Panc1 (cell line): ENCODE results near the gene TAGLN. TPM values are rescaled to one million over a fixed set of nuclear protein-coding genes. Genes with fewer than 3 reads are reported as not detected.

ENCODE experiments used
- ATAC-seq: fragments of 200-7000 bp; cut with Tn5 transposase; 2 replicates; pipeline ENCODE4 v1.9.1; 2020; ENCODE audit warnings: mild to moderate bottlenecking, moderate library complexity
- BruUV-seq: library from RNA; stranded (reverse); fragments of 400-500 nt; replicated peaks from 2 replicates; lab custom pipeline; 2021; lab: Mats Ljungman, UMichigan
- CTCF ChIA-PET: fragments of 300-600 bp; sonication (Branson Sonifier 250); formaldehyde crosslinking; loops from one replicate; lab custom pipeline; 2022; ENCODE audit warnings: antibody characterized with exemption; lab: Charles Lee
- POLR2A ChIA-PET: fragments of 300-600 bp; sonication (Branson Sonifier 250); formaldehyde crosslinking; loops from one replicate; lab custom pipeline; 2022; ENCODE audit warnings: antibody characterized with exemption; lab: Charles Lee
- DNase-seq: peaks from one replicate; pipeline ENCODE4 v3.0.0-alpha.2; 2010; ENCODE audit warnings: low read depth, low spot score
- H3K27ac ChIP-seq: 2 replicates; pipeline ENCODE4 v1.5.1; 2011; ENCODE audit warnings: mild to moderate bottlenecking, low read length, inconsistent platforms
- H3K27me3 ChIP-seq: fragments of 200-500 bp; sonication (Bioruptor generic); 2 replicates; pipeline ENCODE4 v1.6.0; 2014; ENCODE audit warnings: low read length, inconsistent platforms; ENCODE audit not compliant: control insufficient read depth, insufficient read depth
- H3K36me3 ChIP-seq: fragments of 200-500 bp; sonication (Bioruptor generic); 2 replicates; pipeline ENCODE4 v1.5.1; 2014; ENCODE audit warnings: inconsistent platforms, mild to moderate bottlenecking, low read length, moderate library complexity; ENCODE audit not compliant: control insufficient read depth, insufficient read depth
- H3K4me1 ChIP-seq: 2 replicates; pipeline ENCODE4 v1.5.1; 2011; ENCODE audit warnings: inconsistent platforms, mild to moderate bottlenecking, low read length, moderate library complexity; ENCODE audit not compliant: control insufficient read depth, insufficient read depth
- H3K4me3 ChIP-seq, 2 experiments: 2 replicates each; pipeline ENCODE4 v1.5.1; 2011 to 2012; ENCODE audit warnings: low read depth in 2 of 2, low read length in 2 of 2, mild to moderate bottlenecking in 2 of 2, inconsistent platforms in 1 of 2, moderate library complexity in 1 of 2
- H3K9me3 ChIP-seq: fragments of 200-500 bp; sonication (Bioruptor generic); 2 replicates; pipeline ENCODE4 v1.5.1; 2014; ENCODE audit warnings: low read depth, mild to moderate bottlenecking, inconsistent platforms, low read length, moderate library complexity; ENCODE audit not compliant: control insufficient read depth, insufficient read depth
- CTCF ChIP-seq: fragments of 450-650 bp; IDR thresholded peaks from 2 replicates; pipeline ENCODE4 v1.5.1; 2017; ENCODE audit warnings: mild to moderate bottlenecking
- POLR2AphosphoS5 ChIP-seq: IDR thresholded peaks from 2 replicates; pipeline ENCODE4 v1.6.1; 2012; ENCODE audit warnings: mild to moderate bottlenecking, low read depth, low read length, moderate library complexity
- SIN3A ChIP-seq: IDR thresholded peaks from 2 replicates; pipeline ENCODE4 v1.6.1; 2012; ENCODE audit warnings: low read depth, mild to moderate bottlenecking, low read length, moderate library complexity, borderline replicate concordance; ENCODE audit not compliant: insufficient read depth
- TCF7L2 ChIP-seq: IDR thresholded peaks from 2 replicates; pipeline ENCODE4 v1.6.1; 2011; ENCODE audit warnings: mild to moderate bottlenecking, low read depth, low read length, inconsistent platforms
- in situ Hi-C: cut with HindIII; loops from 2 replicates; pipeline ENCODE4 v1.10.0; 2016; ENCODE audit warnings: low sequenced_read_pairs, low pct_unique_long_range_greater_than_20kb
- intact Hi-C: fragments of 100-400 bp; cut with micrococcal nuclease; formaldehyde crosslinking; loops from one replicate; pipeline ENCODE4 v1.10.0; 2022; ENCODE audit not compliant: unreplicated experiment
- total RNA-seq: library from RNA; stranded (reverse); gene quantifications from one replicate; pipeline ENCODE4 v1.2.1, GENCODE V29; 2021; ENCODE audit not compliant: unreplicated experiment
- TF ChIP-seq, protein P1 (sequence below), 2 experiments: IDR thresholded peaks; 2 replicates each; pipeline ENCODE4 v1.6.1; 2011 to 2012; ENCODE audit warnings: low read depth in 2 of 2, control low read depth in 1 of 2, low read length in 1 of 2, mild to moderate bottlenecking in 1 of 2, moderate library complexity in 1 of 2; ENCODE audit not compliant: insufficient read depth in 1 of 2

TAGLN gene
- total RNA-seq, 1 experiment from 2014 or later, result 6.4 TPM

DNA sequence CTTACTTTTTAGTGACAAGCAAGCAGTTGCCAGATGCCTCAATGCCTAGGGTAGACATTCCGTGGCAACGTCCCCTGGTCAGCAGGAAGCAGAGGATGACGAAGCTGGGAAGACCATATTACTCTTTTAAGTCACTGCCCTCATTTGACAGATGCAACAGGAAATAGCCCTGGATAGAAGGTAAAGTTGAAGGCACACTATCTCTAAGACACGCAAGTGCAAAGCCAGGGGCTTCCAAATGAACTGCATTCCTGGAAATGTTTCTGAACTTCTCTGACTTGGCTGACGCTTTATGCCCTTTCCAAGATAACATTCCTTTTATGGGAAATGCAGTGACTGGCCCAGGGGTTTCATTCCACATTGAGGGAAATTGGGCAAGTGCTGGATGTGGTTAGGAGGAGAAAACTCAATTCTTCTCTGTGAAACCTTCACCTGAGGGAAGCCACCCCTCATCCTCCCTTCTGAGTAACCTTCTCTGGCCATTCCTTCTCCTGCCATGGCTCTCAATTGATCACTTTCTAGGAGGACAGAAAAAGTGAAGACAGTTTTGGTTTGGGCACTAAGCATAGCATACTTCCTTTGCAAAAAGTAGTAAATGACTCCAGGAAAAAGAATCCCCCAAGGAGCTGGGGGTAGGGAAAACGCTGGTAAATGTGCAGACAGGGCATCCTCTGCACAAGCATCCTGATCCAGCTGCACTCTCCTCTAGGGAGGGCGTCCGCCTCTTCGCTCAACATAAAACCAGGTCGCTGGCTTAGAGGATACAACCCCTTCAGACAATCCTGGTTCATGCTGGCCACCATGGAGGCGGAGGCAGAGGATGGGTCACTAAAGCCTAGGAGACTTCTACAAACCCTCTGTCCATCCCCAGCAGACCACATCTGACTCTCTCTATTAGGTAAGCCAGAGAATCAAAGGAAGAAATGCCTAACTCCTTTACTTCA, 18.2 kb downstream of the TAGLN start:
- in situ Hi-C loops (no loop called here), intact Hi-C loops (no loop called here)
- TSS peak; percentile 41 for BruUV-seq
- Histone ChIP-seq H3K36me3 (0 out of 2 replicates have a peak, but pooled peaks cover 2% of the 10 kb centered on the region), H3K27ac (no peak overlapping the region), H3K4me1 (no peaks in the 10 kb centered on the region), H3K4me3 (no peak overlapping the region), H3K27me3 (no peaks in the 10 kb centered on the region), H3K9me3 (no peaks in the 10 kb centered on the region)
- POLR2A ChIA-PET, result no interaction called here
- DNase-seq, result no peak
- peak; percentile 33; the same call in 1 of the 2 replicates for ATAC-seq
- CTCF ChIA-PET, result no interaction called here
- no peak for TF ChIP-seq CTCF
- TF ChIP-seq, protein P1, sequence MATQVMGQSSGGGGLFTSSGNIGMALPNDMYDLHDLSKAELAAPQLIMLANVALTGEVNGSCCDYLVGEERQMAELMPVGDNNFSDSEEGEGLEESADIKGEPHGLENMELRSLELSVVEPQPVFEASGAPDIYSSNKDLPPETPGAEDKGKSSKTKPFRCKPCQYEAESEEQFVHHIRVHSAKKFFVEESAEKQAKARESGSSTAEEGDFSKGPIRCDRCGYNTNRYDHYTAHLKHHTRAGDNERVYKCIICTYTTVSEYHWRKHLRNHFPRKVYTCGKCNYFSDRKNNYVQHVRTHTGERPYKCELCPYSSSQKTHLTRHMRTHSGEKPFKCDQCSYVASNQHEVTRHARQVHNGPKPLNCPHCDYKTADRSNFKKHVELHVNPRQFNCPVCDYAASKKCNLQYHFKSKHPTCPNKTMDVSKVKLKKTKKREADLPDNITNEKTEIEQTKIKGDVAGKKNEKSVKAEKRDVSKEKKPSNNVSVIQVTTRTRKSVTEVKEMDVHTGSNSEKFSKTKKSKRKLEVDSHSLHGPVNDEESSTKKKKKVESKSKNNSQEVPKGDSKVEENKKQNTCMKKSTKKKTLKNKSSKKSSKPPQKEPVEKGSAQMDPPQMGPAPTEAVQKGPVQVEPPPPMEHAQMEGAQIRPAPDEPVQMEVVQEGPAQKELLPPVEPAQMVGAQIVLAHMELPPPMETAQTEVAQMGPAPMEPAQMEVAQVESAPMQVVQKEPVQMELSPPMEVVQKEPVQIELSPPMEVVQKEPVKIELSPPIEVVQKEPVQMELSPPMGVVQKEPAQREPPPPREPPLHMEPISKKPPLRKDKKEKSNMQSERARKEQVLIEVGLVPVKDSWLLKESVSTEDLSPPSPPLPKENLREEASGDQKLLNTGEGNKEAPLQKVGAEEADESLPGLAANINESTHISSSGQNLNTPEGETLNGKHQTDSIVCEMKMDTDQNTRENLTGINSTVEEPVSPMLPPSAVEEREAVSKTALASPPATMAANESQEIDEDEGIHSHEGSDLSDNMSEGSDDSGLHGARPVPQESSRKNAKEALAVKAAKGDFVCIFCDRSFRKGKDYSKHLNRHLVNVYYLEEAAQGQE (IDR thresholded peaks at IDR 0.05; ENCODE audit: insufficient read depth in 1 of 2, low read depth in 2 of 2, low read length in 1 of 2), result no peak
- TF ChIP-seq TCF7L2, result no peak
- TF ChIP-seq SIN3A, result no peak
- no peak for TF ChIP-seq POLR2AphosphoS5

DNA sequence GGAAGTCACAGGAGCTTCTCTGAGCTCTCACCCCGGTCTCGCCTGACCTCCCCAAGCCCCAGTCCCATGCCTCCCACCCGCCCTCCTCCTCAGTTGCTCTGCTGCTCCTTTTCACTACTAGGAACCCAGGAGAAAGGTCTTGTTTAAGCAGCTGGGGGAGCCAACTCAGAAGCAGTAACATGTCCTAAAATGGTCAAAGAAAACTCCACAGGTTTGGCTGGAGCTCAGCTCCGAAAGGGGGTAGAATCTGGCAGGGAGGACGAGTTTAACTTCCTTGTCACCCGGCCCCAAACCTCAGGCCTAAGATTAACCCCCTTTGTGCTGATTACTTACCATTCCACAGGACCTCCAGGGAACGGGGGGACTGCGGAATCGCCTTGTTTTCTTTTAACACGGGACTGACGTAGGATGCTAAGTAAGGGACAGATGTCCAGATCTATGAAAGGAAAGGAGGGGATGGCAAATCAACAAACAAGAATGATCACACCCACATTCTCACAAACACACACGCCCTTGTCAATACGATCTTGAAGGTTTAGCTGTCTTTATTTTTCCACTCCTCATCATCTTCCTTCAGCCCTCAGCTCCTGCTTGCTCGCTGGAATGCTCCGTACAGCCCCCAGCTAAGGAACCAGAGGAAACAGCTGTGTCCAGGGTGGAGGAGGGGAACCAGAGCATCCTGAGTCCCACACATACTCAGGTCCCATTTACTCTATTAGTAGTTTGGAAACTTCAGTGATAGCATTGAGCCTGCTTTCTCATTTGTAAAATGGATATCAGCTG, 19.2 kb downstream of the TAGLN start:
- in situ Hi-C loops (no loop called here), intact Hi-C loops (no loop called here)
- DNase-seq (no peak), ATAC-seq (no peak)
- Histone ChIP-seq H3K9me3 (no peaks in the 10 kb centered on the region), H3K4me3 (no peak overlapping the region), H3K27me3 (no peaks in the 10 kb centered on the region), H3K36me3 (0 out of 2 replicates have a peak, but pooled peaks cover 2% of the 10 kb centered on the region), H3K4me1 (no peaks in the 10 kb centered on the region), H3K27ac (no peak overlapping the region)
- POLR2A ChIA-PET, result no interaction called here
- CTCF ChIA-PET, result no interaction called here
- no TSS peak for BruUV-seq
- TF ChIP-seq CTCF (no peak), SIN3A (no peak), TCF7L2 (no peak), POLR2AphosphoS5 (no peak)
- TF ChIP-seq, protein P1 (IDR thresholded peaks at IDR 0.05; ENCODE audit: insufficient read depth in 1 of 2, low read depth in 2 of 2, low read length in 1 of 2), result no peak
